Measurements from ENCODE around the gene CDA. TPM values are rescaled to one million over a fixed set of nuclear protein-coding genes. Genes with fewer than 3 reads are reported as not detected.

CDA gene
- total RNA-seq, 5 donors from 2014 or later (not counting 1 experiment from before 2014, with no cell fraction given), result 0.35 TPM; not detected in 4

DNA sequence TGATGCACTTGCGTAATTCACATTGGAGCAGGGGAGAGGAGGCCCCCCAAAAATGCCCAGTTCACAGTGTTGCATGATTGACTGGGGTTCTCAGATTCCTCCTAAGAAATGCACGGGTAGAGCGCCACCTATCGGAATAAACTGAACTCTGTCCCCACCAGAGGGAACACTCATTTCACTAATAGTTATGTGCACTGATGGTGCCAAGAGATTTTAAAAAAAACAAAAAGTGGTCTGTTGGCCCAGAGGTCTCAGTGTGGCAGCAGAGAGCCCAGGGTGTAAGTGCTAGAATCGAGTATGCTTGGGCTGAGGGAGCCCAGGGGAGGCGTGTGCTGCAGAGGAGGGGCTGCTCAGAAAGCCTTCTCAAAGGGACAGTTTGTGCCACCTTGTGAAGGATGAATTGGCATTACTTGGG, 51.3 kb downstream of the CDA start:
- no peak overlapping the region for H3K4me3 Mint-ChIP-seq
- H3K27me3 Mint-ChIP-seq, result no peaks in the 10 kb centered on the region
- POLR2A ChIA-PET, result no interaction called here

DNA sequence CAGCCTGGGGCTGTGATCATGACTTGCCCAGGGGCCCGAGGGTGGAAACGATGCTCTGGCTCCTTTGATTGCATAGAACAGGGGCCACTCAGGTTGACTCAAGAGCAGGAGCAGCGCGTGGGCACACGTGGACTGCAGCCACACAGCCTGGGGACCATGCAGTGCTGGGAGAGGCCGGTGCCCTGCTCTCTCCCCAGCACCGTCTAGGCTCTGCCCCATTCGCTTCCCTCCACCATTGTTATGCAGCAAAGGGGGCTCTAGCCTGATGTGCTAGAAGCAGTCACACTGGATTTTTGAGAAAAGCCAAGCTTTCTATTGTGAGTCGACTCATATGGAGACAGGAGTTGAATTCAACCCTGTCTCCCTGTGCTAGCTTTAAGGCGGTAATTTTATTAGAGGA, 53.1 kb downstream of the CDA start:
- no peaks in the 10 kb centered on the region for H3K27me3 ChIP-seq (replicated peaks in 1 of 2; ENCODE audit: control insufficient read depth in 2 of 2, extremely low read depth in 1 of 2, insufficient read depth in 2 of 2, low read length in 1 of 2)
- no peaks in the 10 kb centered on the region for H3K27me3 Mint-ChIP-seq
- H3K27ac Mint-ChIP-seq, result no peak overlapping the region
- peaks cover 40% of the 10 kb centered on the region for H3K36me3 Mint-ChIP-seq
- H3K36me3 ChIP-seq (ENCODE audit: control insufficient read depth in 2 of 2, extremely low read depth in 1 of 2, insufficient read depth in 1 of 2, low read length in 1 of 2), result peaks cover 9 to 38% of the 10 kb centered on the region in 2 donors
- no peak overlapping the region for H3K4me3 ChIP-seq (ENCODE audit: control insufficient read depth in 1 of 2, extremely low read depth in 1 of 2, low read length in 1 of 2)
- 84% methylated on average over 9 of the region's 10 CpGs for WGBS (ENCODE audit: insufficient coverage)
- H3K4me1 Mint-ChIP-seq, result peaks cover 2 to 8% (median 2%) of the 10 kb centered on the region in 3 donors
- no peaks in the 10 kb centered on the region for H3K9me3 ChIP-seq
- no peaks in the 10 kb centered on the region for H3K9me3 Mint-ChIP-seq
- no peak overlapping the region for H3K4me3 Mint-ChIP-seq
- no peak for ATAC-seq (replicated peaks in 1 of 4)
- DNase-seq, result no peak
- CTCF ChIA-PET, result interaction anchor here (0.6 kb wide), 2 partner anchors 8 to 1196 kb away, joined by 3 read pairs; no protein-coding TSS in a partner anchor
- no peak overlapping the region for H3K27ac ChIP-seq (ENCODE audit: low read length)
- POLR2A ChIA-PET, result no interaction called here
- H3K4me1 ChIP-seq (ENCODE audit: control insufficient read depth in 1 of 2, extremely low read depth in 1 of 2, insufficient read depth in 2 of 2, low read length in 2 of 2), result no peaks in the 10 kb centered on the region

More for the DNA sequence above, 51.3 kb downstream of the CDA start:
- H3K4me3 ChIP-seq (ENCODE audit: control insufficient read depth in 1 of 2, extremely low read depth in 1 of 2, low read length in 1 of 2), result no peak overlapping the region
- DNase-seq (peak in 30 of 35 experiments; percentile 6 to 81 (median 42)), ATAC-seq (replicated peaks in 1 of 4) (peak; percentile 66 to 82 (median 76))
- H3K27me3 ChIP-seq (replicated peaks in 1 of 2; ENCODE audit: control insufficient read depth in 2 of 2, extremely low read depth in 1 of 2, insufficient read depth in 2 of 2, low read length in 1 of 2), result no peaks in the 10 kb centered on the region
- H3K36me3 ChIP-seq (ENCODE audit: control insufficient read depth in 2 of 2, extremely low read depth in 1 of 2, insufficient read depth in 1 of 2, low read length in 1 of 2), result peaks cover 9 to 33% of the 10 kb centered on the region in 2 donors
- Mint-ChIP-seq H3K4me1 (peaks cover 2 to 8% (median 5%) of the 10 kb centered on the region in 3 donors), H3K27ac (peak overlapping the region in 1 of 2 donors; percentile 25), H3K9me3 (no peaks in the 10 kb centered on the region), H3K36me3 (peaks cover 36% of the 10 kb centered on the region)
- no peaks in the 10 kb centered on the region for H3K9me3 ChIP-seq
- no peak overlapping the region for H3K27ac ChIP-seq (ENCODE audit: low read length)
- CTCF ChIA-PET, result interaction anchor here in 1 of 2 donors (1.0 kb wide), 1 partner anchor 14 kb away, joined by 3 read pairs; no protein-coding TSS in a partner anchor
- WGBS (ENCODE audit: insufficient coverage), result 58% methylated on average over 3 of the region's 6 CpGs
- H3K4me1 ChIP-seq (ENCODE audit: control insufficient read depth in 1 of 2, extremely low read depth in 1 of 2, insufficient read depth in 2 of 2, low read length in 2 of 2), result no peaks in the 10 kb centered on the region

DNA sequence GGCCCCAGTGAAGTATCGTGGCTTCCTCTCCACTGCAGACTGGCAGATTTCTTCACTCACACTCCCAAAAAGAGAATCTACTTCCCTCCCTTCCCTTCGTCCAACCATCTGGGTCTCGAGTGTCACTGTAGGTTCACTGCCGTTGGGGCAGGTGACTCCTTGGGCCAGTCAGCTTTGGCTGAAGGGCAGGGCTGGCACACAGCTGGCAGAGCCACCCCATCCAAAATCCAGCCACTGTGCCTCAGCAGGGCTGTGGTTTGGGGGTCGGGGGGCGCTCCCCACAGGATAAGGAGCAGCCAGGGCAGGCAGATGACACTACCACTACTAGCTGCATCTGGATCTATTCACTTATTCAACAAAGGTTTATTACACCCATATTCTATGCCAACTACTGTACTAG, 54.2 kb downstream of the CDA start:
- Mint-ChIP-seq H3K36me3 (peaks cover 34% of the 10 kb centered on the region), H3K27ac (no peak overlapping the region), H3K27me3 (no peaks in the 10 kb centered on the region), H3K4me3 (no peak overlapping the region), H3K4me1 (peaks cover 2 to 8% (median 2%) of the 10 kb centered on the region in 3 donors), H3K9me3 (no peaks in the 10 kb centered on the region)
- Histone ChIP-seq H3K4me3 (ENCODE audit: control insufficient read depth in 1 of 2, extremely low read depth in 1 of 2, low read length in 1 of 2) (no peak overlapping the region), H3K9me3 (no peaks in the 10 kb centered on the region), H3K4me1 (ENCODE audit: control insufficient read depth in 1 of 2, extremely low read depth in 1 of 2, insufficient read depth in 2 of 2, low read length in 2 of 2) (no peaks in the 10 kb centered on the region), H3K36me3 (ENCODE audit: control insufficient read depth in 2 of 2, extremely low read depth in 1 of 2, insufficient read depth in 1 of 2, low read length in 1 of 2) (peaks cover 9 to 34% of the 10 kb centered on the region in 2 donors), H3K27me3 (replicated peaks in 1 of 2; ENCODE audit: control insufficient read depth in 2 of 2, extremely low read depth in 1 of 2, insufficient read depth in 2 of 2, low read length in 1 of 2) (no peaks in the 10 kb centered on the region), H3K27ac (ENCODE audit: low read length) (no peak overlapping the region)
- POLR2A ChIA-PET, result no interaction called here
- ATAC-seq (replicated peaks in 1 of 4), result no peak
- CTCF ChIA-PET, result interaction anchor here in 1 of 2 donors (0.6 kb wide), 1 partner anchor 11 kb away, joined by 3 read pairs; no protein-coding TSS in a partner anchor
- 71% methylated on average over 4 of the region's 6 CpGs for WGBS (ENCODE audit: insufficient coverage)
- DNase-seq, result no peak

DNA sequence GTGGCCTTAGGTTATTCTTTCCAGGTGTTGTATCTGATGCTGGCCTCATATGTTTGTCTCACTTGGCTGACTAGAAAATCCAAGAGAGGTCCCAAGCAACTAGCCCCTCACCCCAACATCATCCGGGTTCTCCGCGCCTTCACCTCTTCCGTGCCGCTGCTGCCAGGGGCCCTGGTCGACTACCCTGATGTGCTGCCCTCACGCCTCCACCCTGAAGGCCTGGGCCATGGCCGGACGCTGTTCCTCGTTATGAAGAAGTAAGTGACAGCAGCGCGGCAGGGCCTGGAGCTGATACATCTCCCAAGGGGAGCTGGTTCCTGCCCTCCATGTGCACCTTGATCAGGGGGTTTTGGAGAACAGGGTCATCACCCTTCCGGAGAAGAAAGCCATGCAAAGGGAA, 55.5 kb downstream of the CDA start:
- Histone ChIP-seq H3K36me3 (ENCODE audit: control insufficient read depth in 2 of 2, extremely low read depth in 1 of 2, insufficient read depth in 1 of 2, low read length in 1 of 2) (peaks cover 12 to 36% of the 10 kb centered on the region in 2 donors), H3K9me3 (no peaks in the 10 kb centered on the region), H3K27ac (ENCODE audit: low read length) (no peak overlapping the region), H3K27me3 (replicated peaks in 1 of 2; ENCODE audit: control insufficient read depth in 2 of 2, extremely low read depth in 1 of 2, insufficient read depth in 2 of 2, low read length in 1 of 2) (no peaks in the 10 kb centered on the region), H3K4me1 (ENCODE audit: control insufficient read depth in 1 of 2, extremely low read depth in 1 of 2, insufficient read depth in 2 of 2, low read length in 2 of 2) (no peaks in the 10 kb centered on the region), H3K4me3 (ENCODE audit: control insufficient read depth in 1 of 2, extremely low read depth in 1 of 2, low read length in 1 of 2) (no peak overlapping the region)
- WGBS (ENCODE audit: insufficient coverage), result 95% methylated on average over 13 of the region's 13 CpGs
- Mint-ChIP-seq H3K4me1 (peaks cover 2 to 8% (median 2%) of the 10 kb centered on the region in 3 donors), H3K27me3 (no peaks in the 10 kb centered on the region), H3K27ac (no peak overlapping the region), H3K4me3 (no peak overlapping the region), H3K36me3 (peaks cover 26% of the 10 kb centered on the region), H3K9me3 (no peaks in the 10 kb centered on the region)
- DNase-seq (no peak), ATAC-seq (replicated peaks in 1 of 4) (no peak)
- POLR2A ChIA-PET, result no interaction called here
- CTCF ChIA-PET, result no interaction called here

DNA sequence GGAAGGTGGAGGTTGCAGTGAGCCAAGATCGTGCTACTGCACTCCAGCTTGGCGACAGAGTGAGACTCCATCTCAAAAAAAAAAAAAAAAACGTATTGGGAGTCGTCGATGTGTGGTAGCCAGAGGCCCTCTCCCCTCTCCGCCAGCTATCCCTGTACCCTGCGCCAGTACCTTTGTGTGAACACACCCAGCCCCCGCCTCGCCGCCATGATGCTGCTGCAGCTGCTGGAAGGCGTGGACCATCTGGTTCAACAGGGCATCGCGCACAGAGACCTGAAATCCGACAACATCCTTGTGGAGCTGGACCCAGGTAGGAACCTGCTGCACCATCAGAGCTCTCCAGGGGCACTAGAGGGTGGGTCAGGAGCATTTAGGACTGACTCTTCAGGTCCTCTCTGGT, 56.5 kb downstream of the CDA start:
- ATAC-seq (replicated peaks in 1 of 4) (no peak), DNase-seq (no peak)
- Histone ChIP-seq H3K4me3 (ENCODE audit: control insufficient read depth in 1 of 2, extremely low read depth in 1 of 2, low read length in 1 of 2) (no peak overlapping the region), H3K4me1 (ENCODE audit: control insufficient read depth in 1 of 2, extremely low read depth in 1 of 2, insufficient read depth in 2 of 2, low read length in 2 of 2) (no peaks in the 10 kb centered on the region), H3K27ac (ENCODE audit: low read length) (no peak overlapping the region), H3K9me3 (no peaks in the 10 kb centered on the region), H3K36me3 (ENCODE audit: control insufficient read depth in 2 of 2, extremely low read depth in 1 of 2, insufficient read depth in 1 of 2, low read length in 1 of 2) (peaks cover 18 to 38% of the 10 kb centered on the region in 2 donors), H3K27me3 (replicated peaks in 1 of 2; ENCODE audit: control insufficient read depth in 2 of 2, extremely low read depth in 1 of 2, insufficient read depth in 2 of 2, low read length in 1 of 2) (no peaks in the 10 kb centered on the region)
- Mint-ChIP-seq H3K36me3 (peaks cover 26% of the 10 kb centered on the region), H3K4me3 (no peak overlapping the region), H3K9me3 (no peaks in the 10 kb centered on the region), H3K27me3 (no peaks in the 10 kb centered on the region), H3K4me1 (peaks cover 0 to under 1% (median 0%) of the 10 kb centered on the region in 3 donors), H3K27ac (no peak overlapping the region)
- WGBS (ENCODE audit: insufficient coverage), result 86% methylated on average over 11 of the region's 14 CpGs
- ChIA-PET CTCF (interaction anchor here in 1 of 2 donors (1.0 kb wide), 1 partner anchor 11 kb away, joined by 7 read pairs; no protein-coding TSS in a partner anchor), POLR2A (interaction anchor here in 1 of 2 donors (0.7 kb wide), 1 partner anchor 88 kb away, joined by 6 read pairs; no protein-coding TSS in a partner anchor)

DNA sequence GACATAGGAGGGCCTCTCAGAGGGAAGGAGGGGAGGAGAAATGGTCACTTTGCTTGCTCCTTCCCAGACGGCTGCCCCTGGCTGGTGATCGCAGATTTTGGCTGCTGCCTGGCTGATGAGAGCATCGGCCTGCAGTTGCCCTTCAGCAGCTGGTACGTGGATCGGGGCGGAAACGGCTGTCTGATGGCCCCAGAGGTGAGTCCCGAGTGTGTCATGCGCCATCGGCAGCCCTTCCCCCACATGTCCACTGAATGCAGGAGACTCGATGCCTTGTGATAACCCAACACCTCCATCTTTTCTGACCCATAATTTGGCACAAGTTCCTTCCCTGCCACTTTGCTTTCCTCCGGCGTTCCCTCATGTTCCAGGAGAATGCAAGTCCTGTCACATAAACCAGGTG, 59.5 kb downstream of the CDA start:
- WGBS (ENCODE audit: insufficient coverage), result 93% methylated on average over 13 of the region's 13 CpGs
- CTCF ChIA-PET, result no interaction called here
- H3K27ac ChIP-seq (ENCODE audit: low read length), result no peak overlapping the region
- H3K4me3 ChIP-seq (ENCODE audit: control insufficient read depth in 1 of 2, extremely low read depth in 1 of 2, low read length in 1 of 2), result no peak overlapping the region
- Mint-ChIP-seq H3K4me3 (no peak overlapping the region), H3K9me3 (no peaks in the 10 kb centered on the region), H3K27ac (no peak overlapping the region), H3K27me3 (no peaks in the 10 kb centered on the region), H3K4me1 (no peaks in the 10 kb centered on the region), H3K36me3 (peaks cover 41% of the 10 kb centered on the region)
- POLR2A ChIA-PET, result no interaction called here
- peaks cover 18 to 64% of the 10 kb centered on the region in 2 donors for H3K36me3 ChIP-seq (ENCODE audit: control insufficient read depth in 2 of 2, extremely low read depth in 1 of 2, insufficient read depth in 1 of 2, low read length in 1 of 2)
- no peaks in the 10 kb centered on the region for H3K4me1 ChIP-seq (ENCODE audit: control insufficient read depth in 1 of 2, extremely low read depth in 1 of 2, insufficient read depth in 2 of 2, low read length in 2 of 2)
- no peak for ATAC-seq (replicated peaks in 1 of 4)
- no peaks in the 10 kb centered on the region for H3K27me3 ChIP-seq (replicated peaks in 1 of 2; ENCODE audit: control insufficient read depth in 2 of 2, extremely low read depth in 1 of 2, insufficient read depth in 2 of 2, low read length in 1 of 2)
- no peak for DNase-seq
- H3K9me3 ChIP-seq, result no peaks in the 10 kb centered on the region

Data from T-cell (primary cell).